PC-9 (cell line): ENCODE data around the gene PRR22. TPM values are rescaled to one million over a fixed set of nuclear protein-coding genes. Genes with fewer than 3 reads are reported as not detected.

ENCODE experiments used
- BruUV-seq: library from RNA; stranded (reverse); fragments of 400-500 nt; replicated peaks from 2 replicates; lab custom pipeline; 2021; lab: Mats Ljungman, UMichigan
- CTCF ChIA-PET: fragments of 300-600 bp; sonication (Branson Sonifier 250); formaldehyde crosslinking; loops from one replicate; lab custom pipeline; 2022; ENCODE audit warnings: antibody characterized with exemption; lab: Charles Lee
- POLR2A ChIA-PET: fragments of 300-600 bp; sonication (Branson Sonifier 250); formaldehyde crosslinking; loops from one replicate; lab custom pipeline; 2022; ENCODE audit warnings: antibody characterized with exemption; ENCODE audit not compliant: unreplicated experiment; lab: Charles Lee
- DNase-seq, 2 experiments: peaks; one replicate each; pipeline versions ENCODE4 v3.0.0 to v3.0.0-alpha.2; 2015 to 2022; ENCODE audit warnings: mixed read lengths in 1 of 2
- H2AFZ ChIP-seq: fragments of 200-600 bp; sonication (generic); 2 replicates; pipeline ENCODE4 v1.8.1; 2017; ENCODE audit warnings: antibody characterized with exemption
- H3F3A ChIP-seq: fragments of 200-600 bp; sonication (generic); 2 replicates; pipeline ENCODE4 v1.8.1; 2017; ENCODE audit warnings: antibody characterized with exemption, mild to moderate bottlenecking, low read depth; ENCODE audit not compliant: insufficient read depth
- H3K27ac ChIP-seq: fragments of 200-600 bp; sonication (generic); 2 replicates; pipeline ENCODE4 v1.6.1; 2016; ENCODE audit warnings: mixed run types
- H3K27me3 ChIP-seq: fragments of 200-600 bp; sonication (generic); 2 replicates; pipeline ENCODE4 v1.6.1; 2016; ENCODE audit warnings: low read depth, mixed run types; ENCODE audit not compliant: insufficient read depth
- H3K36me3 ChIP-seq: fragments of 200-600 bp; sonication (generic); 2 replicates; pipeline ENCODE4 v1.6.1; 2016; ENCODE audit warnings: low read depth, mixed run types
- H3K4me1 ChIP-seq: fragments of 200-600 bp; sonication (generic); replicated peaks from 2 replicates; pipeline ENCODE4 v1.6.1; 2016; ENCODE audit warnings: mixed run types; ENCODE audit not compliant: insufficient read depth
- H3K4me2 ChIP-seq: fragments of 200-600 bp; sonication (generic); 2 replicates; pipeline ENCODE4 v1.6.1; 2017; ENCODE audit warnings: mixed run types
- H3K4me3 ChIP-seq: fragments of 200-600 bp; sonication (generic); 2 replicates; pipeline ENCODE4 v1.6.1; 2016; ENCODE audit warnings: mixed run types
- H3K79me2 ChIP-seq: fragments of 200-600 bp; sonication (generic); 2 replicates; pipeline ENCODE4 v1.6.1; 2017; ENCODE audit warnings: low read depth, mixed run types
- H3K9me2 ChIP-seq: fragments of 200-600 bp; sonication (generic); 2 replicates; pipeline ENCODE4 v1.8.1; 2017; ENCODE audit warnings: mild to moderate bottlenecking; ENCODE audit not compliant: insufficient read depth
- H3K9me3 ChIP-seq: fragments of 200-600 bp; sonication (generic); 2 replicates; pipeline ENCODE4 v1.8.1; 2016; ENCODE audit warnings: low read depth; ENCODE audit not compliant: insufficient read depth
- H4K20me1 ChIP-seq: fragments of 200-600 bp; sonication (generic); 2 replicates; pipeline ENCODE4 v1.8.1; 2017; ENCODE audit not compliant: insufficient read depth
- CTCF ChIP-seq: fragments of 200-600 bp; sonication (generic); conservative IDR thresholded peaks from 2 replicates; pipeline ENCODE4 v1.6.1; 2017; ENCODE audit warnings: mixed run types, antibody characterized with exemption, mild to moderate bottlenecking, moderate library complexity
- EZH2 ChIP-seq: fragments of 200-600 bp; sonication (generic); IDR thresholded peaks from 2 replicates; pipeline ENCODE4 v1.8.0; 2017; ENCODE audit warnings: antibody characterized with exemption, low read depth
- intact Hi-C: fragments of 100-400 bp; cut with micrococcal nuclease; formaldehyde crosslinking; loops from one replicate; pipeline ENCODE4 v1.10.0; 2022; ENCODE audit not compliant: unreplicated experiment
- total RNA-seq: library from RNA; stranded (reverse); gene quantifications from 2 replicates; pipeline ENCODE4 v1.2.3, GENCODE V29; 2021

The PRR22 gene
- total RNA-seq, 1 experiment from 2014 or later, result 4.6 TPM

GRCh38 chr19:5795382-5795919, 10.9 kb upstream of the PRR22 start:
- POLR2A ChIA-PET, result no interaction called here
- Histone ChIP-seq H3K9me2 (no peaks in the 10 kb centered on the region), H3K27ac (no peak overlapping the region), H3K4me3 (no peak overlapping the region), H4K20me1 (no peaks in the 10 kb centered on the region), H3K4me2 (no peak overlapping the region), H3K9me3 (no peaks in the 10 kb centered on the region), H3K36me3 (no peaks in the 10 kb centered on the region), H3F3A (peaks cover 5% of the 10 kb centered on the region; the same call in 1 of the 2 replicates), H3K79me2 (no peaks in the 10 kb centered on the region), H3K4me1 (no peaks in the 10 kb centered on the region), H3K27me3 (no peaks in the 10 kb centered on the region), H2AFZ (no peak overlapping the region)
- intact Hi-C loops, result no loop called here
- BruUV-seq, result no TSS peak
- no peak for DNase-seq
- CTCF ChIA-PET, result no interaction called here
- TF ChIP-seq EZH2, result no peak
- TF ChIP-seq CTCF, result no peak

- ChIA-PET CTCF (interaction anchor here (0.6 kb wide), 1 partner anchor 37 kb away, joined by 5 read pairs; no protein-coding TSS in a partner anchor), POLR2A (no interaction called here)
- no TSS peak for BruUV-seq
These were observed 8.6 kb upstream of the PRR22 start for GRCh38 chr19:5793188-5793587.

GRCh38 chr19:5792224-5792623, 7.7 kb upstream of the PRR22 start:
- Histone ChIP-seq H3K4me3 (no peak overlapping the region), H3K4me1 (no peaks in the 10 kb centered on the region), H2AFZ (no peak overlapping the region), H3K27ac (no peak overlapping the region), H4K20me1 (0 out of 2 replicates have a peak, but pooled peaks cover 6% of the 10 kb centered on the region), H3F3A (peaks cover 5% of the 10 kb centered on the region; the same call in 1 of the 2 replicates), H3K4me2 (no peak overlapping the region), H3K36me3 (no peaks in the 10 kb centered on the region), H3K9me3 (no peaks in the 10 kb centered on the region), H3K27me3 (no peaks in the 10 kb centered on the region), H3K9me2 (no peaks in the 10 kb centered on the region), H3K79me2 (peaks cover 10% of the 10 kb centered on the region)
- TF ChIP-seq EZH2 (no peak), CTCF (no peak)
- ChIA-PET CTCF (no interaction called here), POLR2A (interaction anchor here (0.7 kb wide), 1 partner anchor 32 kb away, joined by 24 read pairs; no protein-coding TSS in a partner anchor)
- intact Hi-C loops, result no loop called here
- no peak for DNase-seq
- no TSS peak for BruUV-seq

More at GRCh38 chr19:5793188-5793587, 8.6 kb upstream of the PRR22 start:
- DNase-seq, result no peak
- no peak overlapping the region for H3K4me2 ChIP-seq
- no peak overlapping the region for H3K27ac ChIP-seq
- no peaks in the 10 kb centered on the region for H3K9me2 ChIP-seq
- intact Hi-C loops, result no loop called here
- no peak for TF ChIP-seq CTCF
- TF ChIP-seq EZH2, result no peak
- H3K4me1 ChIP-seq, result no peaks in the 10 kb centered on the region
- H3K9me3 ChIP-seq, result no peaks in the 10 kb centered on the region
- H4K20me1 ChIP-seq, result 0 out of 2 replicates have a peak, but pooled peaks cover 6% of the 10 kb centered on the region
- no peaks in the 10 kb centered on the region for H3K27me3 ChIP-seq
- H2AFZ ChIP-seq, result no peak overlapping the region
- H3K79me2 ChIP-seq, result peaks cover 10% of the 10 kb centered on the region
- H3F3A ChIP-seq, result peaks cover 5% of the 10 kb centered on the region; the same call in 1 of the 2 replicates
- H3K36me3 ChIP-seq, result no peaks in the 10 kb centered on the region
- H3K4me3 ChIP-seq, result no peak overlapping the region
